ENCODE measurements around the gene SCO2. TPM values are rescaled to one million over a fixed set of nuclear protein-coding genes. Genes with fewer than 3 reads are reported as not detected.
"Not testable (repeated sequence)": the region's sequence is repeated elsewhere in the genome, so short reads cannot be mapped to it uniquely, and the experiment has no call there.

The SCO2 gene
- total RNA-seq, 1 experiment from 2014 or later = 9.5 TPM

- not testable (repeated sequence) for DNase-seq (ENCODE audit: low spot score)
These were observed 5.2 kb downstream of the SCO2 start for GRCh38 chr22:50520184-50520583.

- no peak for DNase-seq (ENCODE audit: low spot score)
These were observed 6.2 kb downstream of the SCO2 start for GRCh38 chr22:50519151-50519550.

- DNase-seq (ENCODE audit: low spot score) = no peak
These were observed 6.8 kb downstream of the SCO2 start for GRCh38 chr22:50518606-50519005.

- no peak for DNase-seq (ENCODE audit: low spot score)
These were observed 7.7 kb downstream of the SCO2 start for GRCh38 chr22:50517495-50518260.

GRCh38 chr22:50516891-50517290 is 8.5 kb downstream of the SCO2 start:
- no peak for DNase-seq (ENCODE audit: low spot score)

- DNase-seq (ENCODE audit: low spot score) = no peak
These were observed 9.3 kb downstream of the SCO2 start for GRCh38 chr22:50516068-50516467.

- no peak for DNase-seq (ENCODE audit: low spot score)
These were observed 12.2 kb downstream of the SCO2 start for GRCh38 chr22:50513175-50513574.

GRCh38 chr22:50508897-50509296 is 16.5 kb downstream of the SCO2 start:
- no peak for DNase-seq (ENCODE audit: low spot score)

- peak; percentile 74 for DNase-seq (ENCODE audit: low spot score)
These were observed 17.2 kb downstream of the SCO2 start, which contains the start of gene NCAPH2 for GRCh38 chr22:50507991-50508884. TSS of gene NCAPH2 (plus strand) at chr22:50508224. CDS start at chr22:50508338, 114 bp downstream.

GRCh38 chr22:50507421-50507990 is 17.9 kb downstream of the SCO2 start, which contains the start of gene LMF2:
TSS of gene LMF2 (minus strand) at chr22:50507702. CDS start at chr22:50507675, 27 bp downstream.
- DNase-seq (ENCODE audit: low spot score) = peak; percentile 46

GRCh38 chr22:50506611-50507420 is 18.6 kb downstream of the SCO2 start:
- DNase-seq (ENCODE audit: low spot score) = no peak

GRCh38 chr22:50505776-50506610 is 19.4 kb downstream of the SCO2 start:
- DNase-seq (ENCODE audit: low spot score) = no peak

GRCh38 chr22:50505276-50505775 is 20.1 kb downstream of the SCO2 start:
- DNase-seq (ENCODE audit: low spot score) = no peak

GRCh38 chr22:50504369-50505211 is 20.8 kb downstream of the SCO2 start:
- DNase-seq (ENCODE audit: low spot score) = no peak

GRCh38 chr22:50503475-50504145 is 21.8 kb downstream of the SCO2 start:
- no peak for DNase-seq (ENCODE audit: low spot score)

GRCh38 chr22:50502628-50503474 is 22.5 kb downstream of the SCO2 start:
- no peak for DNase-seq (ENCODE audit: low spot score)

GRCh38 chr22:50502096-50502495 is 23.3 kb downstream of the SCO2 start:
- no peak for DNase-seq (ENCODE audit: low spot score)

- DNase-seq (ENCODE audit: low spot score) = no peak
These were observed 24.9 kb downstream of the SCO2 start for GRCh38 chr22:50500452-50500851.

All from A172 (cell line).